GM23248 (cell line): Measurements from ENCODE around the gene ZSCAN20. TPM values are rescaled to one million over a fixed set of nuclear protein-coding genes. Genes with fewer than 3 reads are reported as not detected.

Experiments used
- DNase-seq: peaks from one replicate; pipeline ENCODE4 v3.0.0-alpha.2; 2015
- H2AFZ ChIP-seq: fragments of 200-600 bp; sonication (generic); 2 replicates; pipeline ENCODE4 v1.6.1; 2016; ENCODE audit warnings: antibody characterized with exemption
- H3F3A ChIP-seq: fragments of 200-600 bp; sonication (generic); 2 replicates; pipeline ENCODE4 v1.6.1; 2016; ENCODE audit warnings: mild to moderate bottlenecking, antibody characterized with exemption, mixed run types; ENCODE audit not compliant: insufficient read depth
- H3K27ac ChIP-seq: fragments of 200-600 bp; sonication (generic); 2 replicates; pipeline ENCODE4 v1.5.1; 2016; ENCODE audit warnings: mild to moderate bottlenecking
- H3K27me3 ChIP-seq: fragments of 200-600 bp; sonication (generic); replicated peaks from 2 replicates; pipeline ENCODE4 v1.6.1; 2016; ENCODE audit warnings: mild to moderate bottlenecking; ENCODE audit not compliant: insufficient read depth
- H3K36me3 ChIP-seq: fragments of 200-600 bp; sonication (generic); 2 replicates; pipeline ENCODE4 v1.6.1; 2016; ENCODE audit warnings: low read depth, mild to moderate bottlenecking
- H3K4me1 ChIP-seq: fragments of 200-600 bp; sonication (generic); 2 replicates; pipeline ENCODE4 v1.6.1; 2016; ENCODE audit warnings: mild to moderate bottlenecking; ENCODE audit not compliant: insufficient read depth
- H3K4me2 ChIP-seq: fragments of 200-600 bp; sonication (generic); one replicate; pipeline ENCODE4 v1.6.1; 2016; ENCODE audit warnings: mild to moderate bottlenecking; ENCODE audit not compliant: unreplicated experiment
- H3K4me3 ChIP-seq: fragments of 200-600 bp; sonication (generic); 2 replicates; pipeline ENCODE4 v1.5.1; 2016; ENCODE audit warnings: mild to moderate bottlenecking
- H3K79me2 ChIP-seq: fragments of 200-600 bp; sonication (generic); 2 replicates; pipeline ENCODE4 v1.6.1; 2016; ENCODE audit warnings: mild to moderate bottlenecking; ENCODE audit not compliant: insufficient read depth
- H3K9ac ChIP-seq: fragments of 200-600 bp; sonication (generic); 2 replicates; pipeline ENCODE4 v1.6.1; 2016; ENCODE audit warnings: mild to moderate bottlenecking
- H3K9me2 ChIP-seq: fragments of 200-600 bp; sonication (generic); 2 replicates; pipeline ENCODE4 v1.6.1; 2016; ENCODE audit warnings: mixed run types, mild to moderate bottlenecking, moderate library complexity; ENCODE audit not compliant: insufficient read depth
- H3K9me3 ChIP-seq: fragments of 200-600 bp; sonication (generic); one replicate; pipeline ENCODE4 v1.6.1; 2017; ENCODE audit warnings: low read depth
- H4K20me1 ChIP-seq: fragments of 200-600 bp; sonication (generic); 2 replicates; pipeline ENCODE4 v1.6.0; 2016; ENCODE audit not compliant: insufficient read depth
- EZH2 ChIP-seq: fragments of 200-600 bp; sonication (generic); IDR thresholded peaks from 2 replicates; pipeline ENCODE4 v1.6.1; 2018; ENCODE audit warnings: antibody characterized with exemption, mild to moderate bottlenecking; ENCODE audit not compliant: insufficient read depth, poor library complexity, severe bottlenecking
- EZH2phosphoT487 ChIP-seq: fragments of 200-600 bp; sonication (generic); IDR thresholded peaks from 2 replicates; pipeline ENCODE4 v1.6.1; 2018; ENCODE audit warnings: antibody characterized with exemption, moderate library complexity, mild to moderate bottlenecking, low read depth; ENCODE audit not compliant: insufficient read depth
- WGBS, 2 experiments: methylation state at CpG; one replicate each; pipeline ENCODE4 v1.1.6; 2015 to 2017; ENCODE audit warnings: low lambda C conversion rate in 2 of 2, low coverage in 1 of 2; ENCODE audit errors: missing lambda C conversion rate in 2 of 2; 5-methylcytosine and 5-hydroxymethylcytosine counted together
- in situ Hi-C: fragments of 300-500 bp; cut with MboI; formaldehyde crosslinking; loops from 2 replicates; pipeline ENCODE4 v1.15.0; 2020
- polyA plus RNA-seq: library from polyadenylated mRNA; unstranded; fragments of >200 nt; fragmentation: Nextera tagmentation; extraction: Ambion mirVana; gene quantifications from 2 replicates; pipeline ENCODE4 v1.2.1, GENCODE V29; 2016
- total RNA-seq: library from RNA; depleted of rRNA; stranded (reverse); fragments of >200 nt; shearing (Covaris generic); gene quantifications from 2 replicates; pipeline ENCODE4 v1.2.3, GENCODE V29; 2014

ZSCAN20 gene
- total and polyA plus RNA-seq, 2 experiments from 2014 or later = 1.7 to 9.5 TPM

DNA sequence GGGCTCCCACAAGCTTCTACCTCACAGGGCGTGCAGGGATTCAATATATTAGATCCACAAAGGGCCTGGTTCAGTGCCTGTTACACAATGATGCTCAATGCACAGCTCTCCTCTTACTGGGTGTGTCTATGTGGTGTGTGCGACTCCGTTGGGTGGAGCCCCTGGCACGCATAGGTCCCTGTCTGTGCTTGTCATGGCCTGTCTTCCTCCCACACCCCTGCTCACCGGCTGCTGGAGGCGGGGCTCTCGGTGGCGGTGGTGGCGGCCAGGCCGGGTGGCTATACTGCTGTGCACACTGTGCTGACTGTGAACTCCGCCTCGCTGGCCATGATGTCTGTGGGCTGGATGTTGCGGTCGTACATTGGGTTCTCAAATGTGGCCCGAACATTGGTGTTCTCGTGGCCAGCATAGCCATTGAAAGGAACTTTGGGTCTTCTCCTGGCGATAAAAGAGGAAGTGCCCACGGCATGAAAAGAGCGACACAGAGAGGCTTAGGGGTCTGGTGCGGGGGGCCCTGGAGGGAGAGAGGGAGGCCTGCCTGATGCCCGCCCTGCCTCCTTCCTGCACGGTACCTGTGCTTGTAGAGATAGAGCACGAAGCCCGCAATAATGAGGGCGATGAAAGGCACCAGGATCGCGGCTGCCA lies 46.9 kb downstream of the ZSCAN20 start:
- no peak overlapping the region for H3K27ac ChIP-seq
- no peak overlapping the region for H3K4me3 ChIP-seq
- DNase-seq = no peak
- H3K27me3 ChIP-seq = no peaks in the 10 kb centered on the region
- H4K20me1 ChIP-seq = no peaks in the 10 kb centered on the region
- no peaks in the 10 kb centered on the region for H3K4me1 ChIP-seq
- in situ Hi-C loops = no loop called here
- H3K9ac ChIP-seq = no peak overlapping the region
- H3K79me2 ChIP-seq = no peaks in the 10 kb centered on the region
- no peaks in the 10 kb centered on the region for H3F3A ChIP-seq
- H3K9me3 ChIP-seq = no peaks in the 10 kb centered on the region
- H3K36me3 ChIP-seq = peaks cover 3% of the 10 kb centered on the region; the same call in 1 of the 2 replicates
- 91 to 93% methylated on average over 27 of the region's 27 CpGs for WGBS, 2 experiments
- H3K4me2 ChIP-seq = no peak overlapping the region
- TF ChIP-seq EZH2phosphoT487 = no peak
- no peak for TF ChIP-seq EZH2
- H3K9me2 ChIP-seq = no peaks in the 10 kb centered on the region
- no peak overlapping the region for H2AFZ ChIP-seq

DNA sequence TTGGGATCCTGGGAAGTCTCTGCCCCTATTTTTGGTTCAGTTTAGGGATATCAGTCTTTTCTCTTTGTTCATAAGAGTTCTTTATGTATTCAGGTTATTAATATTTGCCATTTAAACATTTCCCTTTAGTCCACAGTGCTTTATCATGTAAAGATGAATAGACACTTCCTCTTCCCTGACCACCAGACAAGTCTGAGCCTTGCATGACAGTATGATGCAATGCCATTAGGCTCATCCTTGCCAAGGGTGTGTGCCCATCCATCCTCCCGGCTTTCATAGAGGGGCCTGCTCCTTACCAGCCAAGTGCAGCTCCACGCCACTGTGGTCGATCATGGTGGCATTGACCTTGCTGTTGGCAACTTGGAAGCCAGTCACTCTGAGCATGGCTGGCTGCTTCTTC lies 52.1 kb downstream of the ZSCAN20 start:
- H3F3A ChIP-seq = no peaks in the 10 kb centered on the region
- H3K4me2 ChIP-seq = no peak overlapping the region
- no peaks in the 10 kb centered on the region for H3K27me3 ChIP-seq
- H3K79me2 ChIP-seq = no peaks in the 10 kb centered on the region
- no peak overlapping the region for H3K9ac ChIP-seq
- H3K4me1 ChIP-seq = no peaks in the 10 kb centered on the region
- 76 to 83% methylated on average over 3 of the region's 3 CpGs for WGBS, 2 experiments
- H3K9me3 ChIP-seq = no peaks in the 10 kb centered on the region
- peaks cover 13% of the 10 kb centered on the region; the same call in 1 of the 2 replicates for H3K36me3 ChIP-seq
- H3K9me2 ChIP-seq = no peaks in the 10 kb centered on the region
- no peaks in the 10 kb centered on the region for H4K20me1 ChIP-seq
- in situ Hi-C loops = no loop called here
- no peak for DNase-seq
- TF ChIP-seq EZH2phosphoT487 = no peak
- no peak overlapping the region for H3K4me3 ChIP-seq
- H3K27ac ChIP-seq = no peak overlapping the region
- no peak overlapping the region for H2AFZ ChIP-seq

DNA sequence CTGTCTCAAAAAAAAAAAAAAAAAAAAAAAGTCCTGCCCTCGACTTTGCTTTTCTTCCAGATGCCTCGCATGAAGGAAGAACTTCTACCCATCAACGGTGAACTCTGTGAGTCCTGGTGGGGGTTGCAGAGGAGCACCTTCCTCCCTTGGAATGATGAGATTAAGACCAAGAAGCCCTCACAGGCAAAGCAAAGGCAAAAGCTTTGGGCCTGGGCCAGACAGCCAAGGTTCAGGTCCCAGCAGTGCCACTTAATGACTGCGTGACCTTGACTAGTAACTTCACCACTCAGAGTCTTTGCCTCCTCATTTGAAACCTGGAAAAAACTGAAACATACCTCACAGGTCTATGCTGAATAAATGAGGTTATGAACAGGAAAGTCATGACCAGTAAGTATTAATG lies 55.5 kb downstream of the ZSCAN20 start:
- H3K4me2 ChIP-seq = no peak overlapping the region
- in situ Hi-C loops = no loop called here
- no peak overlapping the region for H2AFZ ChIP-seq
- DNase-seq = no peak
- no peak overlapping the region for H3K27ac ChIP-seq
- no peak overlapping the region for H3K9ac ChIP-seq
- no peaks in the 10 kb centered on the region for H4K20me1 ChIP-seq
- no peaks in the 10 kb centered on the region for H3K4me1 ChIP-seq
- H3K9me2 ChIP-seq = no peaks in the 10 kb centered on the region
- no peak overlapping the region for H3K4me3 ChIP-seq
- 74 to 88% methylated on average over 3 to 4 of the region's 4 CpGs for WGBS, 2 experiments
- H3K79me2 ChIP-seq = no peaks in the 10 kb centered on the region
- no peaks in the 10 kb centered on the region for H3K9me3 ChIP-seq
- peaks cover 11% of the 10 kb centered on the region; the same call in 1 of the 2 replicates for H3K36me3 ChIP-seq
- H3F3A ChIP-seq = no peaks in the 10 kb centered on the region
- H3K27me3 ChIP-seq = no peaks in the 10 kb centered on the region
- TF ChIP-seq EZH2 (no peak), EZH2phosphoT487 (no peak)

DNA sequence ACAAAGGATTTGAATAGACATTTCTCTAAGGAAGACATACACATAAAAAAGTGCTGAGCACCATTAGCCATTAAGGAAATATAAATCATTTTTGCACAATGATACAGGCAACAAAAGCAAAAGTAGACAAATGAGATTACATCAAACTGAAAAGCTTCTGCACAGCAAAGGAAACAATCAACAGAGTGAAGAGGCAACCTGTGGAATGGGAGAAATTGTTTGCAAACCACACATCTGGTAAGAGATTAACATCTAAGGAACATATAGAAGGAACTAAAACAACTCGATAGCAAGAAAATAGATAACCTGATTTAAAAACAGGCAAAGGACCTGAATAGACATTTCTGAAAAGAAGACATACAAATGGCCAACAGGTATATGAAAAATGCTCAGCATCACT lies 57.5 kb downstream of the ZSCAN20 start:
- 100% methylated on average over 1 of the region's 1 CpG for WGBS, 2 experiments
- Histone ChIP-seq H3K79me2 (no peaks in the 10 kb centered on the region), H3K4me1 (no peaks in the 10 kb centered on the region), H3K27ac (no peak overlapping the region), H3K9me2 (no peaks in the 10 kb centered on the region), H3K27me3 (no peaks in the 10 kb centered on the region), H4K20me1 (no peaks in the 10 kb centered on the region), H3K4me2 (no peak overlapping the region), H3K9me3 (no peaks in the 10 kb centered on the region), H3F3A (no peaks in the 10 kb centered on the region), H3K36me3 (peaks cover 9% of the 10 kb centered on the region; the same call in 1 of the 2 replicates), H3K9ac (no peak overlapping the region), H2AFZ (no peak overlapping the region), H3K4me3 (no peak overlapping the region)
- DNase-seq = no peak
- no peak for TF ChIP-seq EZH2phosphoT487
- no peak for TF ChIP-seq EZH2
- in situ Hi-C loops = no loop called here

DNA sequence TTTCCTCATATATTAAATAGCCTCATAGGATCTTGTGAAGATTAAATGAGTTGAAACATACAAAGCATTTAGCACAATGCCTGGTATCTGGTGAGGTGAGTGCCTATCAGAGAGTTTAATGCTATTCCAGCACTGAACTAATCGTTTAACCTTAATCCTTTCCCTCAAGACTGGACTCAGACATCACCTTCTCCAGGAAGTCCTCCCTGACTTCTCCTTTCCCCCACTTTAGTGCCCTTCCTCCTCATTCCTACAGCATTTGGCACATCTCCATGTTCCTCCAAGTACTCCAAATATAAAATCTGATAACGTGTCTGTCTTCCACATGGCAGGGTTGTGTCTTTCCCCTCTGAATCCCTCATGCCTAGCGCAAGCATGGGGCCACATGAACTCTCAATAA lies 59.8 kb downstream of the ZSCAN20 start:
- Histone ChIP-seq H3K27ac (no peak overlapping the region), H4K20me1 (no peaks in the 10 kb centered on the region), H3K4me2 (no peak overlapping the region), H3K9me2 (no peaks in the 10 kb centered on the region), H3K4me3 (no peak overlapping the region), H3K79me2 (no peaks in the 10 kb centered on the region), H3F3A (no peaks in the 10 kb centered on the region), H3K36me3 (no peaks in the 10 kb centered on the region; the same call in 1 of the 2 replicates), H3K9me3 (no peaks in the 10 kb centered on the region), H2AFZ (no peak overlapping the region), H3K27me3 (no peaks in the 10 kb centered on the region), H3K9ac (no peak overlapping the region), H3K4me1 (no peaks in the 10 kb centered on the region)
- WGBS, 2 experiments = 54% methylated on average over 3 of the region's 3 CpGs
- TF ChIP-seq EZH2 (no peak), EZH2phosphoT487 (no peak)
- in situ Hi-C loops = no loop called here
- DNase-seq = no peak
